H9 (cell line): ENCODE data around the gene HEBP2. TPM values are rescaled to one million over a fixed set of nuclear protein-coding genes. Genes with fewer than 3 reads are reported as not detected.

ENCODE experiments used
- DNase-seq: peaks from one replicate; pipeline ENCODE4 v3.0.0-alpha.2; 2017
- H2AFZ ChIP-seq: one replicate; pipeline ENCODE4 v1.6.1; 2013; ENCODE audit warnings: mild to moderate bottlenecking, low read length, control low read depth, moderate library complexity
- H2AK5ac ChIP-seq: 2 replicates; pipeline ENCODE4 v1.6.1; 2013; ENCODE audit warnings: low read length, control low read depth, mixed read lengths; ENCODE audit not compliant: insufficient read length
- H2BK120ac ChIP-seq: one replicate; pipeline ENCODE4 v1.6.1; 2013; ENCODE audit warnings: low read depth, mild to moderate bottlenecking, low read length, control low read depth, inconsistent platforms; ENCODE audit not compliant: poor library complexity, severe bottlenecking
- H2BK12ac ChIP-seq: 2 replicates; pipeline ENCODE4 v1.6.1; 2013; ENCODE audit warnings: low read length, control low read depth, mixed read lengths, low read depth; ENCODE audit not compliant: insufficient read length
- H2BK15ac ChIP-seq: 2 replicates; pipeline ENCODE4 v1.6.1; 2013; ENCODE audit warnings: low read depth, low read length, control low read depth
- H2BK20ac ChIP-seq: one replicate; pipeline ENCODE4 v1.6.1; 2013; ENCODE audit warnings: low read depth, mild to moderate bottlenecking, low read length, control low read depth, inconsistent platforms; ENCODE audit not compliant: poor library complexity, severe bottlenecking
- H2BK5ac ChIP-seq: 2 replicates; pipeline ENCODE4 v1.6.1; 2013; ENCODE audit warnings: low read length, control low read depth, mixed read lengths; ENCODE audit not compliant: insufficient read length
- H3K14ac ChIP-seq: 2 replicates; pipeline ENCODE4 v1.6.1; 2013; ENCODE audit warnings: low read length, control low read depth; ENCODE audit not compliant: insufficient read depth
- H3K18ac ChIP-seq: 2 replicates; pipeline ENCODE4 v1.6.1; 2013; ENCODE audit warnings: low read depth, mild to moderate bottlenecking, mixed read lengths, low read length, control low read depth; ENCODE audit not compliant: insufficient read length
- H3K23ac ChIP-seq: 2 replicates; pipeline ENCODE4 v1.6.1; 2013; ENCODE audit warnings: low read length, control low read depth, mixed read lengths, low read depth; ENCODE audit not compliant: insufficient read length
- H3K23me2 ChIP-seq: 2 replicates; pipeline ENCODE4 v1.6.1; 2013; ENCODE audit warnings: low read depth, mild to moderate bottlenecking, mixed read lengths, low read length, control low read depth; ENCODE audit not compliant: insufficient read length, poor library complexity, severe bottlenecking
- H3K27ac ChIP-seq: 2 replicates; pipeline ENCODE4 v1.5.1; 2013; ENCODE audit warnings: low read length, control low read depth, mixed read lengths, low read depth; ENCODE audit not compliant: insufficient read length
- H3K27me3 ChIP-seq: 2 replicates; pipeline ENCODE4 v1.6.1; 2013; ENCODE audit warnings: low read length, control low read depth, inconsistent platforms; ENCODE audit not compliant: insufficient read depth
- H3K4ac ChIP-seq: 2 replicates; pipeline ENCODE4 v1.6.1; 2013; ENCODE audit warnings: low read depth, mild to moderate bottlenecking, control low read depth, inconsistent platforms, low read length, moderate library complexity
- H3K4me1 ChIP-seq: 2 replicates; pipeline ENCODE4 v1.6.1; 2013; ENCODE audit warnings: low read length, control low read depth, inconsistent platforms; ENCODE audit not compliant: insufficient read depth
- H3K4me2 ChIP-seq: 2 replicates; pipeline ENCODE4 v1.6.1; 2013; ENCODE audit warnings: low read length, control low read depth, mixed read lengths; ENCODE audit not compliant: insufficient read length, insufficient read depth
- H3K56ac ChIP-seq: 2 replicates; pipeline ENCODE4 v1.6.1; 2013; ENCODE audit warnings: low read depth, mild to moderate bottlenecking, mixed read lengths, low read length, control low read depth; ENCODE audit not compliant: insufficient read length
- H3K79me1 ChIP-seq: 2 replicates; pipeline ENCODE4 v1.6.1; 2013; ENCODE audit warnings: low read depth, mild to moderate bottlenecking, moderate library complexity, low read length, control low read depth, inconsistent platforms; ENCODE audit not compliant: insufficient read depth, poor library complexity, severe bottlenecking
- H3K79me2 ChIP-seq: 2 replicates; pipeline ENCODE4 v1.6.1; 2013; ENCODE audit warnings: low read length, control low read depth, inconsistent platforms; ENCODE audit not compliant: insufficient read depth
- H3K9ac ChIP-seq: 2 replicates; pipeline ENCODE4 v1.6.1; 2013; ENCODE audit warnings: low read length, control low read depth, mixed read lengths; ENCODE audit not compliant: insufficient read length; ENCODE audit errors: extremely low read depth
- H3K9me3 ChIP-seq: one replicate; pipeline ENCODE4 v1.6.1; 2013; ENCODE audit warnings: low read depth, low read length, inconsistent platforms; ENCODE audit not compliant: control insufficient read depth
- H3T11ph ChIP-seq: one replicate; pipeline ENCODE4 v1.6.1; 2013; ENCODE audit warnings: mild to moderate bottlenecking, low read length, control low read depth, inconsistent platforms
- H4K20me1 ChIP-seq: one replicate; pipeline ENCODE4 v1.6.1; 2013; ENCODE audit not compliant: control insufficient read depth, insufficient read length, insufficient read depth
- H4K5ac ChIP-seq: 2 replicates; pipeline ENCODE4 v1.6.1; 2013; ENCODE audit warnings: low read depth, mild to moderate bottlenecking, mixed read lengths, low read length, control low read depth; ENCODE audit not compliant: insufficient read length
- H4K8ac ChIP-seq: replicated peaks from 2 replicates; pipeline ENCODE4 v1.6.1; 2013; ENCODE audit warnings: low read length, control low read depth, mixed read lengths, low read depth; ENCODE audit not compliant: insufficient read length
- H4K91ac ChIP-seq: 2 replicates; pipeline ENCODE4 v1.6.1; 2013; ENCODE audit warnings: low read depth, mild to moderate bottlenecking, moderate library complexity, mixed read lengths, low read length, control low read depth; ENCODE audit not compliant: insufficient read length
- H3K27ac Mint-ChIP-seq, 3 experiments: 2 replicates in 2 of 3; 3 replicates in 1 of 3; pipeline ENCODE4 v1.8.0; 2020 to 2021; ENCODE audit warnings: mixed read lengths in 3 of 3, mild to moderate bottlenecking in 1 of 3, moderate library complexity in 1 of 3
- H3K27me3 Mint-ChIP-seq: 2 replicates; pipeline ENCODE4 v1.8.0; 2021; ENCODE audit warnings: low read depth, mild to moderate bottlenecking, moderate library complexity, mixed read lengths
- H3K36me3 Mint-ChIP-seq, 3 experiments: 2 replicates in 2 of 3; 3 replicates in 1 of 3; pipeline ENCODE4 v1.8.0; 2020 to 2021; ENCODE audit warnings: low read depth in 3 of 3, mixed read lengths in 3 of 3; ENCODE audit not compliant: insufficient read depth in 1 of 3
- H3K4me1 Mint-ChIP-seq, 2 experiments: 2 replicates each; pipeline ENCODE4 v1.8.0; 2020; ENCODE audit warnings: mixed read lengths in 2 of 2
- H3K4me3 Mint-ChIP-seq, 2 experiments: 2 replicates in 1 of 2; 3 replicates in 1 of 2; pipeline ENCODE4 v1.8.0; 2020 to 2021; ENCODE audit warnings: mild to moderate bottlenecking in 2 of 2, mixed read lengths in 2 of 2, moderate library complexity in 1 of 2
- H3K9me3 Mint-ChIP-seq, 2 experiments: 2 replicates in 1 of 2; 3 replicates in 1 of 2; pipeline ENCODE4 v1.8.0; 2020; ENCODE audit warnings: mild to moderate bottlenecking in 2 of 2, mixed read lengths in 2 of 2, moderate library complexity in 1 of 2
- CTCF ChIP-seq: fragments of 200-600 bp; sonication (generic); conservative IDR thresholded peaks from 3 replicates; pipeline ENCODE4 v1.8.0; 2021; ENCODE audit warnings: antibody characterized with exemption, mild to moderate bottlenecking
- whole genome bisulfite sequencing: extraction: QIAGEN DNeasy Blood & Tissue Kit; methylation state at CpG from one replicate; pipeline ENCODE4 v1.1.7; 2013; ENCODE audit warnings: missing lambda C conversion rate, low lambda C conversion rate, mixed read lengths; ENCODE audit not compliant: insufficient read length; ENCODE audit errors: extremely low coverage; 5-methylcytosine and 5-hydroxymethylcytosine counted together
- total RNA-seq: library from RNA; stranded (reverse); gene quantifications from 2 replicates; pipeline ENCODE4 v1.2.1, GENCODE V29; 2021

The HEBP2 gene
- total RNA-seq, 1 experiment from 2014 or later, result 57.8 TPM

DNA sequence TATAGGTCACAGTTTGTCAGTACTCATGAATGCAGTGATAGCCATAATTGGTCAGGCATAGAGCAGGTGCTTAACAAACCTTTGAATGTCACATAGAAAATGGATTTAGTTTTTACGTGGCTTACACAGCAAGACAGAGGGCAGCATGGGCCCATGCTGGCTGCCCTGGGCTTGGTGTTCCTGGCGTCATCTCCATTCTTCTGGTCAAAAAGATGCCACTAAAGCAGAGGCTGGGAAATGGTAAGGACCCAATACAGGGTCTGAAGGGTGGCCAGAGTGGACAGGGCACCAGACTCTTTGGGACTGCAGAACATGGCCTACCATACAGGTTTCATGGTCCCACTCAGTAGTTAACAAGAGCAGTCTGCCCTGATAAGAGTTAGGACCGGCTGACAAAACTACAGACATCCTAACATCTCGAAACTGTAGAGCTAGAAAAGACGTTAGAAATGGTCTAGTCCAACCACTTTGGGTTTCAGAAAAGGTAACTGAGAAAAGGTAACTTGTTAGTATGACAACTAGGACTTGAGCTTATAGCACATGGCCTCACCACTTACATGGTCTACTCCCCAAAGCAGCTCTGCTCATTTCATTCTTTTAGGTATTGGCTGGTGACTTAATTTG lies 22.6 kb downstream of the HEBP2 start:
- Histone ChIP-seq H3K9ac (no peak overlapping the region), H4K91ac (no peak overlapping the region), H3K79me2 (no peaks in the 10 kb centered on the region), H2BK120ac (no peak overlapping the region), H3K56ac (no peak overlapping the region), H4K8ac (no peak overlapping the region), H3K79me1 (no peaks in the 10 kb centered on the region), H3K4ac (no peak overlapping the region), H4K20me1 (no peaks in the 10 kb centered on the region), H3K27me3 (no peaks in the 10 kb centered on the region), H3K23ac (no peak overlapping the region), H2AFZ (no peak overlapping the region), H3K14ac (no peak overlapping the region), H3T11ph (no peak overlapping the region), H4K5ac (no peak overlapping the region), H2BK15ac (no peak overlapping the region), H3K9me3 (no peaks in the 10 kb centered on the region), H3K4me1 (no peaks in the 10 kb centered on the region), H3K23me2 (no peaks in the 10 kb centered on the region), H2BK12ac (no peak overlapping the region), H3K18ac (no peak overlapping the region), H2AK5ac (no peak overlapping the region), H3K27ac (no peak overlapping the region), H3K4me2 (no peak overlapping the region), H2BK5ac (no peak overlapping the region), H2BK20ac (no peak overlapping the region)
- no peaks in the 10 kb centered on the region for H3K9me3 Mint-ChIP-seq
- no peak overlapping the region for H3K4me3 Mint-ChIP-seq
- WGBS, result no CpG with 5 or more reads among the region's 5 CpGs
- TF ChIP-seq CTCF, result no peak
- peaks cover 4 to 18% (median 9%) of the 10 kb centered on the region in 3 experiments; a peak in 6 of 7 replicates for H3K36me3 Mint-ChIP-seq
- no peaks in the 10 kb centered on the region for H3K27me3 Mint-ChIP-seq
- peak overlapping the region in 1 of 3 experiments; percentile 12; a peak in 1 of 7 replicates for H3K27ac Mint-ChIP-seq
- peaks cover 6 to 9% of the 10 kb centered on the region in 2 experiments; a peak in 3 of 4 replicates for H3K4me1 Mint-ChIP-seq
- no peak for DNase-seq
